Choroid plexus epithelial cell (primary cell): ENCODE data around the gene MRPL23.

ENCODE experiments used
- DNase-seq: peaks from one replicate; pipeline ENCODE4 v3.0.0-alpha.2; 2010; ENCODE audit warnings: low read depth
- H3K4me3 ChIP-seq: 2 replicates; pipeline ENCODE4 v1.5.1; 2011; ENCODE audit warnings: low read depth, mild to moderate bottlenecking, control low read depth, low read length, moderate library complexity
- TF ChIP-seq, protein P1 (sequence below): conservative IDR thresholded peaks from 2 replicates; pipeline ENCODE4 v1.5.1; 2011; ENCODE audit warnings: low read depth, mild to moderate bottlenecking, control low read depth, inconsistent platforms, low read length, moderate library complexity

Gene MRPL23

DNA sequence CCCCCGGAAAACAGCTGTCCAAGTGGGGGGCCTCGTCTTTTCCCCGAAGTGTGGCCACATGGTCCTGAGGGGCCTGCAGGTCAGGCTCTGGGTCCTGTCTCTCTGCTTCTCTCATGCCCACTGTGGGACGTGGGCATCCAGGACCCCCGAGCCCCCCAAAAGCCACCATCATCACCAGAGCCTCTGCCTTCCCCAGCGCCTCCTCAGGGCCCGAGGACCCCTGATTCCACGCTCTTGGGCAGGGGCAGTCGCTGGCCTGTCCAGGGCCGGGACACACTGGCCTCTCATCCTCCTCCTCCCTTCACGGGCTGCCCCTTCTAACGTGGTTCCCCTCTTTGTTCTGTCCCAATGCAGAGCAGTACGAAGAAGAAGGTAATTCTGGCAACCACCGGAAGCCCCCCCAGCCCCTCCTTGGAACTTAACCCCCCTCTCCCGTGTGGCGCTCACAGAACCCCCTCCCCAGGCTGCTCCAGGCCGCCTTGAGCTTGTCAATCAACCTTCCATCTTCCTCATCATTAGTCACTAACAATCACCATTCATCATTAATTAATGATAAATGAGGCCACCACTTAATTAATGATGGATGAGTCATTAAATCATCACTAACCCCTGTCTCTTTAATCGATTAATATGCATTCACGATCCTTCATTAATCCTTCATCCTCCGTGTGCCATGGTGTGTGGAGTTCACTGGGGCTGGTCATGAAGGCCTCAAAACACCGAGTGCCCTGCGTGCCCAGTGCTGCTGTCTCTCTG is 23.8 kb upstream of the MRPL23 start:
- TF ChIP-seq, protein P1, sequence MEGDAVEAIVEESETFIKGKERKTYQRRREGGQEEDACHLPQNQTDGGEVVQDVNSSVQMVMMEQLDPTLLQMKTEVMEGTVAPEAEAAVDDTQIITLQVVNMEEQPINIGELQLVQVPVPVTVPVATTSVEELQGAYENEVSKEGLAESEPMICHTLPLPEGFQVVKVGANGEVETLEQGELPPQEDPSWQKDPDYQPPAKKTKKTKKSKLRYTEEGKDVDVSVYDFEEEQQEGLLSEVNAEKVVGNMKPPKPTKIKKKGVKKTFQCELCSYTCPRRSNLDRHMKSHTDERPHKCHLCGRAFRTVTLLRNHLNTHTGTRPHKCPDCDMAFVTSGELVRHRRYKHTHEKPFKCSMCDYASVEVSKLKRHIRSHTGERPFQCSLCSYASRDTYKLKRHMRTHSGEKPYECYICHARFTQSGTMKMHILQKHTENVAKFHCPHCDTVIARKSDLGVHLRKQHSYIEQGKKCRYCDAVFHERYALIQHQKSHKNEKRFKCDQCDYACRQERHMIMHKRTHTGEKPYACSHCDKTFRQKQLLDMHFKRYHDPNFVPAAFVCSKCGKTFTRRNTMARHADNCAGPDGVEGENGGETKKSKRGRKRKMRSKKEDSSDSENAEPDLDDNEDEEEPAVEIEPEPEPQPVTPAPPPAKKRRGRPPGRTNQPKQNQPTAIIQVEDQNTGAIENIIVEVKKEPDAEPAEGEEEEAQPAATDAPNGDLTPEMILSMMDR = no peak
- H3K4me3 ChIP-seq = no peak overlapping the region
- no peak for DNase-seq

DNA sequence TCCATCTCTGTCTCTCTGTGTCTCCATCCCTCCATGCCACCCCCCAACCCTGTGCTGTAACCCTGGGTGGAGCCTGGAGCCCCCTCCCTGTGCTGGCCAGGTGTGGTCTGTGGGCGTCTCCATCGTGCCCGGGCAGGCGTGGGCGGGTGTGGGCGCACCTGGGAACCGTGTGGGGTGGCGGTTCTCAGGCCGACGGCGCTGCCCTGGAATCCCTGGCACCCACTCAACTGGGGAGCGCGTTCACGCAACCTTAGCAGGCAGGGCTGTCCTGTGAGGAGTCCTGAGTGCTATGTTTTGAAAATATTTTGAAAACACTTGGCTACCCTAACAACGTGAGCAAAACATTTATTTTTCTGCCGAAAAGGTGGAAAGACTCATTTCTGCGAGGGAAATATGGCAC is 23.0 kb upstream of the MRPL23 start:
- TF ChIP-seq, protein P1 = no peak
- DNase-seq = no peak
- H3K4me3 ChIP-seq = no peak overlapping the region

GRCh38 chr11:1924646-1925372 is 22.3 kb upstream of the MRPL23 start:
- TF ChIP-seq, protein P1 = no peak
- DNase-seq = no peak
- H3K4me3 ChIP-seq = no peak overlapping the region

GRCh38 chr11:1925373-1926155 is 21.6 kb upstream of the MRPL23 start:
- no peak overlapping the region for H3K4me3 ChIP-seq
- DNase-seq = no peak
- TF ChIP-seq, protein P1 = no peak

- no peak for DNase-seq
- TF ChIP-seq, protein P1 = no peak
- no peak overlapping the region for H3K4me3 ChIP-seq
Measured at GRCh38 chr11:1926156-1927025, 20.7 kb upstream of the MRPL23 start.
